RPMI7951 (cell line): ENCODE data around the gene SULT1A2. TPM values are rescaled to one million over a fixed set of nuclear protein-coding genes. Genes with fewer than 3 reads are reported as not detected.
"Not testable (repeated sequence)": the region's sequence is repeated elsewhere in the genome, so short reads cannot be mapped to it uniquely, and the experiment has no call there.

Source experiments
- DNase-seq: peaks from one replicate; pipeline ENCODE4 v3.0.0-alpha.2; 2012; ENCODE audit warnings: low read depth
- total RNA-seq: library from RNA; depleted of rRNA; stranded (reverse); fragments of >200 nt; shearing (Covaris generic); gene quantifications from 2 replicates; pipeline ENCODE4 v1.2.3, GENCODE V29; 2014

Gene SULT1A2
- total RNA-seq, 1 experiment from 2014 or later: not detected

GRCh38 chr16:28609631-28610594 lies 13.1 kb upstream of the SULT1A2 start, which contains the start of gene SULT1A1:
TSS of gene SULT1A1 (minus strand) at chr16:28610044. CDS start at chr16:28608855, 1,189 bp downstream.
- no peak for DNase-seq

GRCh38 chr16:28608867-28609596 lies 12.2 kb upstream of the SULT1A2 start:
- not testable (repeated sequence) for DNase-seq

GRCh38 chr16:28608496-28608808 lies 11.6 kb upstream of the SULT1A2 start:
- DNase-seq: not testable (repeated sequence)

GRCh38 chr16:28607681-28608495 lies 11.0 kb upstream of the SULT1A2 start:
- not testable (repeated sequence) for DNase-seq

DNA sequence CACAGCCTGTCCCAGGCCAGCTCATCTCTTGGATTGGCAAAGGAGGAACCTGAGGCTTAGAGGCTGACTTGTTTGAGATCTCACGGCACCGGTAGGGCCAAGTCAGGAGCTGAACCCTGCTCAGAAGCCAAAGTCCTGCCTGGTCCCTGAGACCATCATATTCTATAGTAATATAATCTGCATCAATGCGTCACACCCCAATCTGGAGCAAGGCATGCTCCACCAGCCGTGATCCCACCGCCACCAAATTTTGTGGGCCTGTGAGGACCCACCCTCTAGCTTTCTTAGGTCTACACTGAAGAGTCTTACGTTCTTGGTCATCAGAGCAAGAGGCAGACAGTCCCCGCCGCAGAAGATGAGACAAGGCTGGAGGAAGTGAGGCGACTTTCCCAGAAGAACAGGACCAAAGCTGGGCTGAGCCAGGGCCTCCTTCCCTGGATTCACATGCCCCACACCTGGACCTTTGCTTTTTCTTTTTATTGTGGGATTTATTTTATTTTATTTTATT lies 10.3 kb upstream of the SULT1A2 start:
- DNase-seq: no peak

GRCh38 chr16:28606291-28607115 lies 9.7 kb upstream of the SULT1A2 start:
- DNase-seq: no peak

DNA sequence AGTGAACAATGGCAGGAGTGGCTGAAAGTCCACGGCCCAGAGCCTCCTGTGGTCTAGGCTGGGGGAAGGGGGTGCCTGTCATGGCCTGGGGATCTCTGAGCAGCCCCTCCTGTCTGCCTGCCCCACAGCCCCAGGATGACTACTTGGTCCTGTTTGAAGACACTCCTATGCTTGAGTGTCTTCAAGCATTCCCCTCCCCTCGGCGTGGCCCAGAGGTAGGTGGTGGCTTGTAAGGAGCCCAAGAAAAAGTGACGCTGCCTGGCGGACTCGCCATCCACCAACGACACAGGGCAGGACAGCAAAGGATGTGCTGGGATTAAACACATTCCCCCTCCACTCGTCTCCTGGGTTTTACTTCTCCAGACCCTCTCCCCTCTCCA lies 7.3 kb upstream of the SULT1A2 start:
- DNase-seq: no peak

- no peak for DNase-seq
These were observed 6.7 kb upstream of the SULT1A2 start for GRCh38 chr16:28603381-28604185.

- DNase-seq: no peak
These were observed 5.7 kb upstream of the SULT1A2 start for GRCh38 chr16:28602529-28602928.

GRCh38 chr16:28602062-28602461 lies 5.2 kb upstream of the SULT1A2 start:
- not testable (repeated sequence) for DNase-seq

DNA sequence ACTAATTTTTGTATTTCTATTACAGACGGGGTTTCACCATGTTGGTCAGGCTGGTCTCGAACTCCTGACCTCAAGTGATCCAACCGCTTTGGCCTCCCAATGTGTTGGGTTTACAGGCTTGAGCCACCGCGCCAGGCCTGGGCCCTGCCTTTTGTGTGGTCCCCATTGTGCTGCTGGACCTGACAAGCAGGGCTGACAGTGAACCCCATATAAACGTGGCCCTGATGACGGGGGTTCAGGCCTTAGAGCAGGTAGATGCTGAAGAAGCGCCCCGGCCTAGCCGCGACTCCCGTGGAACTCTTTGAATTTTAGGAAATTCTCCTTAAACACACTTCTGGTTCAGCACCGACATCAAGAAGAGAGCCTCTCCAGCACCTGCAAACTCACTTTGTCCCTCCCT lies 4.7 kb upstream of the SULT1A2 start:
- DNase-seq: not testable (repeated sequence)

GRCh38 chr16:28600965-28601364 lies 4.1 kb upstream of the SULT1A2 start:
- DNase-seq: not testable (repeated sequence)

GRCh38 chr16:28599377-28600285 lies 2.8 kb upstream of the SULT1A2 start:
- not testable (repeated sequence) for DNase-seq

- no peak for DNase-seq
These were observed 927 bp upstream of the SULT1A2 start for GRCh38 chr16:28597692-28598261.

GRCh38 chr16:28596115-28596630 lies 677 bp downstream of the SULT1A2 start:
- no peak for DNase-seq

DNA sequence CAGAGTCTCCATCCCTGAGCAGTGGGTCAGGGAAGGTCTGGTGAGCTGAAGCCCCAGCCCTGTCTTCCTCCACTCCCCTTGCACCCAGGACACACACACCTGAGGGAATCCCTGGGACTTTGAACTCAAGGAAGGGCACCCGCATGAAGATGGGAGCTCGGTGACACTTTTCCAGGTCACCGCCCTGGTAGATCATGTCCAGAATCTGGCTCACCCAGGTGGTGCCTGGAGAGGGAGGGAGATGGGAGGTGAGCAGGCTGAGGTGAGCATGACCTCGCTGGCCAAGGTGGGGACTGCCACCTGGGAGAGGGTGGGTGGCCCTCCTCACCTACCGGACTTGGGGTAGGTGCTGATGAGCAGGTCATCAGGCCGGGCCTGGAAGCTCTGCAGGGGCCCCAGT lies 1.4 kb downstream of the SULT1A2 start:
- DNase-seq: not testable (repeated sequence)

GRCh38 chr16:28592979-28593553 lies 3.8 kb downstream of the SULT1A2 start:
- DNase-seq: no peak

- DNase-seq: no peak
These were observed 4.3 kb downstream of the SULT1A2 start for GRCh38 chr16:28592511-28592910.
